Activated CD4-positive, alpha-beta T cell treated with anti-CD3 and anti-CD28 coated beads, Interleukin-2, amount 10 ng/mL, durations not matched to agents 7 days and 5 days (primary cell): ENCODE data around the gene CUL4A. TPM values are rescaled to one million over a fixed set of nuclear protein-coding genes. Genes with fewer than 3 reads are reported as not detected.

ENCODE experiments used
- CTCF ChIA-PET: fragments of 350-600 bp; sonication (Branson Sonifier 250); formaldehyde crosslinking; loops from one replicate; lab custom pipeline; 2021; ENCODE audit warnings: antibody characterized with exemption; lab: Charles Lee
- POLR2A ChIA-PET: fragments of 350-600 bp; sonication (Branson Sonifier 250); formaldehyde crosslinking; loops from one replicate; lab custom pipeline; 2021; ENCODE audit warnings: antibody characterized with exemption; lab: Charles Lee
- DNase-seq: peaks from one replicate; pipeline ENCODE4 v3.0.0-alpha.2; 2020
- H3K27ac Mint-ChIP-seq: one replicate; pipeline ENCODE4 v1.8.0; 2021; ENCODE audit warnings: mild to moderate bottlenecking, moderate library complexity, mixed read lengths
- H3K27me3 Mint-ChIP-seq: one replicate; pipeline ENCODE4 v1.8.0; 2021; ENCODE audit warnings: mixed read lengths
- H3K36me3 Mint-ChIP-seq: one replicate; pipeline ENCODE4 v1.8.0; 2021; ENCODE audit warnings: low read depth, mixed read lengths
- H3K4me1 Mint-ChIP-seq: one replicate; pipeline ENCODE4 v1.8.0; 2021; ENCODE audit warnings: mixed read lengths
- H3K4me3 Mint-ChIP-seq: one replicate; pipeline ENCODE4 v1.8.0; 2021; ENCODE audit warnings: mild to moderate bottlenecking, moderate library complexity, mixed read lengths
- H3K9me3 Mint-ChIP-seq: one replicate; pipeline ENCODE4 v1.8.0; 2021; ENCODE audit warnings: mixed read lengths
- total RNA-seq, 2 experiments: library from RNA; stranded (reverse); gene quantifications; one replicate each; pipeline ENCODE4 v1.2.3, GENCODE V29; 2021

The CUL4A gene
- total RNA-seq, 2 experiments from 2014 or later = 81.2 to 84.6 TPM

GRCh38 chr13:113183450-113184129, 25.8 kb upstream of the CUL4A start:
- POLR2A ChIA-PET = no interaction called here
- H3K4me1 Mint-ChIP-seq = peaks cover 82% of the 10 kb centered on the region
- H3K9me3 Mint-ChIP-seq = peaks cover 1% of the 10 kb centered on the region
- DNase-seq = no peak
- peak overlapping the region; percentile 57 for H3K27ac Mint-ChIP-seq
- H3K4me3 Mint-ChIP-seq = peak overlapping the region; percentile 25
- peaks cover 76% of the 10 kb centered on the region for H3K36me3 Mint-ChIP-seq
- no peaks in the 10 kb centered on the region for H3K27me3 Mint-ChIP-seq
- CTCF ChIA-PET = interaction anchor here (1.0 to 1.6 kb wide), 3 partner anchors 9 to 26 kb away, joined by 3 to 4 read pairs (median 3); partner anchors contain the start of gene CUL4A

- Mint-ChIP-seq H3K27me3 (no peaks in the 10 kb centered on the region), H3K9me3 (peaks cover 2% of the 10 kb centered on the region), H3K27ac (peak overlapping the region; percentile 88), H3K4me3 (peak overlapping the region; percentile 58), H3K36me3 (peaks cover 74% of the 10 kb centered on the region), H3K4me1 (peaks cover 77% of the 10 kb centered on the region)
- CTCF ChIA-PET = no interaction called here
- POLR2A ChIA-PET = no interaction called here
- DNase-seq = peak; percentile 33
These were observed 24.6 kb upstream of the CUL4A start for GRCh38 chr13:113184568-113185440.

GRCh38 chr13:113186061-113186900, 23.1 kb upstream of the CUL4A start:
- H3K9me3 Mint-ChIP-seq = peaks cover 2% of the 10 kb centered on the region
- CTCF ChIA-PET = interaction anchor here (1.0 kb wide), 1 partner anchor 24 kb away, joined by 4 read pairs; the partner anchor contains the start of gene CUL4A
- H3K4me1 Mint-ChIP-seq = peaks cover 64% of the 10 kb centered on the region
- H3K36me3 Mint-ChIP-seq = peaks cover 70% of the 10 kb centered on the region
- peak overlapping the region; percentile 76 for H3K27ac Mint-ChIP-seq
- no peak overlapping the region for H3K4me3 Mint-ChIP-seq
- H3K27me3 Mint-ChIP-seq = no peaks in the 10 kb centered on the region
- DNase-seq = no peak
- POLR2A ChIA-PET = no interaction called here

- peaks cover 61% of the 10 kb centered on the region for H3K36me3 Mint-ChIP-seq
- ChIA-PET CTCF (interaction anchor here (1.0 kb wide), 1 partner anchor 23 kb away, joined by 4 read pairs; the partner anchor contains the start of gene CUL4A), POLR2A (no interaction called here)
- H3K9me3 Mint-ChIP-seq = peaks cover 2% of the 10 kb centered on the region
- H3K27ac Mint-ChIP-seq = peak overlapping the region; percentile 58
- no peak overlapping the region for H3K4me3 Mint-ChIP-seq
- no peaks in the 10 kb centered on the region for H3K27me3 Mint-ChIP-seq
- no peak for DNase-seq
- peaks cover 57% of the 10 kb centered on the region for H3K4me1 Mint-ChIP-seq
These were observed 22.1 kb upstream of the CUL4A start for GRCh38 chr13:113187263-113187669.

- no peak overlapping the region for H3K4me3 Mint-ChIP-seq
- POLR2A ChIA-PET = interaction anchor here (0.9 kb wide), 1 partner anchor 21 kb away, joined by 4 read pairs; the partner anchor contains the start of genes CUL4A and PCID2
These were observed 21.3 kb upstream of the CUL4A start for GRCh38 chr13:113187883-113188665.

GRCh38 chr13:113190181-113190580, 19.2 kb upstream of the CUL4A start:
- H3K36me3 Mint-ChIP-seq = peaks cover 62% of the 10 kb centered on the region
- no peaks in the 10 kb centered on the region for H3K27me3 Mint-ChIP-seq
- no peak overlapping the region for H3K4me3 Mint-ChIP-seq
- DNase-seq = no peak
- no peak overlapping the region for H3K27ac Mint-ChIP-seq
- peaks cover 2% of the 10 kb centered on the region for H3K9me3 Mint-ChIP-seq
- POLR2A ChIA-PET = no interaction called here
- peaks cover 43% of the 10 kb centered on the region for H3K4me1 Mint-ChIP-seq
- CTCF ChIA-PET = interaction anchor here (1.4 kb wide), 1 partner anchor 359 kb away, joined by 3 read pairs; no protein-coding TSS in a partner anchor

More at GRCh38 chr13:113187883-113188665, 21.3 kb upstream of the CUL4A start:
- H3K36me3 Mint-ChIP-seq = peaks cover 63% of the 10 kb centered on the region
- no peaks in the 10 kb centered on the region for H3K27me3 Mint-ChIP-seq
- H3K27ac Mint-ChIP-seq = no peak overlapping the region
- DNase-seq = no peak
- H3K4me1 Mint-ChIP-seq = peaks cover 54% of the 10 kb centered on the region
- CTCF ChIA-PET = interaction anchor here (0.7 to 1.3 kb wide), 2 partner anchors 9 to 296 kb away, joined by 3 to 4 read pairs; no protein-coding TSS in a partner anchor
- peaks cover 2% of the 10 kb centered on the region for H3K9me3 Mint-ChIP-seq

- Mint-ChIP-seq H3K9me3 (peaks cover 2% of the 10 kb centered on the region), H3K4me3 (no peak overlapping the region), H3K4me1 (peaks cover 28% of the 10 kb centered on the region), H3K27me3 (no peaks in the 10 kb centered on the region), H3K27ac (no peak overlapping the region), H3K36me3 (peaks cover 63% of the 10 kb centered on the region)
- ChIA-PET POLR2A (no interaction called here), CTCF (no interaction called here)
- DNase-seq = no peak
These were observed 17.1 kb upstream of the CUL4A start for GRCh38 chr13:113192279-113192678.

- peaks cover 2% of the 10 kb centered on the region for H3K9me3 Mint-ChIP-seq
- ChIA-PET POLR2A (no interaction called here), CTCF (interaction anchor here (1.4 kb wide), 1 partner anchor 17 kb away, joined by 3 read pairs; no protein-coding TSS in a partner anchor)
- DNase-seq = no peak
- no peak overlapping the region for H3K4me3 Mint-ChIP-seq
- peaks cover 21% of the 10 kb centered on the region for H3K4me1 Mint-ChIP-seq
- no peaks in the 10 kb centered on the region for H3K27me3 Mint-ChIP-seq
- peaks cover 61% of the 10 kb centered on the region for H3K36me3 Mint-ChIP-seq
- no peak overlapping the region for H3K27ac Mint-ChIP-seq
These were observed 16.5 kb upstream of the CUL4A start for GRCh38 chr13:113192902-113193301.

- POLR2A ChIA-PET = no interaction called here
- peaks cover 58% of the 10 kb centered on the region for H3K36me3 Mint-ChIP-seq
- no peaks in the 10 kb centered on the region for H3K27me3 Mint-ChIP-seq
- H3K9me3 Mint-ChIP-seq = no peaks in the 10 kb centered on the region
- H3K4me1 Mint-ChIP-seq = peaks cover 8% of the 10 kb centered on the region
- no peak overlapping the region for H3K4me3 Mint-ChIP-seq
- CTCF ChIA-PET = no interaction called here
- DNase-seq = no peak
- peak overlapping the region; percentile 36 for H3K27ac Mint-ChIP-seq
These were observed 14.1 kb upstream of the CUL4A start for GRCh38 chr13:113195360-113195759.

GRCh38 chr13:113196970-113197737, 12.3 kb upstream of the CUL4A start:
- H3K4me3 Mint-ChIP-seq = no peak overlapping the region
- H3K36me3 Mint-ChIP-seq = peaks cover 53% of the 10 kb centered on the region
- H3K27ac Mint-ChIP-seq = no peak overlapping the region
- H3K27me3 Mint-ChIP-seq = no peaks in the 10 kb centered on the region
- POLR2A ChIA-PET = interaction anchor here (1.6 kb wide), 1 partner anchor 12 kb away, joined by 4 read pairs; the partner anchor contains the start of genes CUL4A and PCID2
- no peaks in the 10 kb centered on the region for H3K9me3 Mint-ChIP-seq
- CTCF ChIA-PET = interaction anchor here (1.3 kb wide), 1 partner anchor 8 kb away, joined by 4 read pairs; no protein-coding TSS in a partner anchor
- peaks cover 12% of the 10 kb centered on the region for H3K4me1 Mint-ChIP-seq
- no peak for DNase-seq

GRCh38 chr13:113201815-113202214, 7.6 kb upstream of the CUL4A start:
- no peak overlapping the region for H3K27ac Mint-ChIP-seq
- CTCF ChIA-PET = interaction anchor here (0.6 kb wide), 1 partner anchor 121 kb away, joined by 3 read pairs; no protein-coding TSS in a partner anchor
- H3K9me3 Mint-ChIP-seq = no peaks in the 10 kb centered on the region
- peaks cover 44% of the 10 kb centered on the region for H3K4me1 Mint-ChIP-seq
- H3K36me3 Mint-ChIP-seq = peaks cover 44% of the 10 kb centered on the region
- POLR2A ChIA-PET = no interaction called here
- H3K27me3 Mint-ChIP-seq = no peaks in the 10 kb centered on the region
- no peak overlapping the region for H3K4me3 Mint-ChIP-seq
- DNase-seq = no peak
